IPS-18a (cell line): ENCODE data around the gene CSNK2A1.

Source experiments
- H3K27ac ChIP-seq: one replicate; pipeline ENCODE4 v1.5.1; 2013; ENCODE audit warnings: low read length
- H3K27me3 ChIP-seq: one replicate; pipeline ENCODE4 v1.6.1; 2013; ENCODE audit warnings: mild to moderate bottlenecking, low read length; ENCODE audit not compliant: control insufficient read depth, insufficient read depth
- H3K36me3 ChIP-seq: one replicate; pipeline ENCODE4 v1.6.1; 2013; ENCODE audit warnings: low read depth, low read length; ENCODE audit not compliant: control insufficient read depth
- H3K4me1 ChIP-seq: one replicate; pipeline ENCODE4 v1.6.1; 2013; ENCODE audit warnings: low read depth, low read length; ENCODE audit not compliant: control insufficient read depth
- H3K4me3 ChIP-seq: one replicate; pipeline ENCODE4 v1.5.1; 2013; ENCODE audit warnings: low read length
- H3K9ac ChIP-seq: one replicate; pipeline ENCODE4 v1.6.1; 2013; ENCODE audit warnings: mild to moderate bottlenecking, low read length, moderate library complexity
- H3K9me3 ChIP-seq: one replicate; pipeline ENCODE4 v1.6.1; 2013; ENCODE audit warnings: low read depth, low read length; ENCODE audit not compliant: control insufficient read depth

CSNK2A1 gene

GRCh38 chr20:562232-562897 lies 18.8 kb upstream of the CSNK2A1 start:
- H3K9ac ChIP-seq = no peak overlapping the region
- no peaks in the 10 kb centered on the region for H3K9me3 ChIP-seq
- no peaks in the 10 kb centered on the region for H3K4me1 ChIP-seq
- H3K27ac ChIP-seq = no peak overlapping the region
- H3K36me3 ChIP-seq = no peaks in the 10 kb centered on the region
- no peaks in the 10 kb centered on the region for H3K27me3 ChIP-seq
- H3K4me3 ChIP-seq = no peak overlapping the region

GRCh38 chr20:561437-562231 lies 18.0 kb upstream of the CSNK2A1 start:
- Histone ChIP-seq H3K4me3 (no peak overlapping the region), H3K36me3 (no peaks in the 10 kb centered on the region), H3K27ac (no peak overlapping the region), H3K27me3 (no peaks in the 10 kb centered on the region), H3K4me1 (no peaks in the 10 kb centered on the region), H3K9ac (no peak overlapping the region), H3K9me3 (no peaks in the 10 kb centered on the region)

GRCh38 chr20:560680-561079 lies 17.1 kb upstream of the CSNK2A1 start:
- Histone ChIP-seq H3K27me3 (no peaks in the 10 kb centered on the region), H3K36me3 (no peaks in the 10 kb centered on the region), H3K27ac (no peak overlapping the region), H3K9me3 (no peaks in the 10 kb centered on the region), H3K4me1 (no peaks in the 10 kb centered on the region), H3K9ac (no peak overlapping the region), H3K4me3 (no peak overlapping the region)

GRCh38 chr20:558117-558516 lies 14.5 kb upstream of the CSNK2A1 start:
- no peaks in the 10 kb centered on the region for H3K27me3 ChIP-seq
- no peaks in the 10 kb centered on the region for H3K36me3 ChIP-seq
- H3K27ac ChIP-seq = no peak overlapping the region
- no peak overlapping the region for H3K9ac ChIP-seq
- no peaks in the 10 kb centered on the region for H3K9me3 ChIP-seq
- H3K4me1 ChIP-seq = no peaks in the 10 kb centered on the region
- no peak overlapping the region for H3K4me3 ChIP-seq

GRCh38 chr20:556984-557383 lies 13.4 kb upstream of the CSNK2A1 start:
- no peaks in the 10 kb centered on the region for H3K4me1 ChIP-seq
- H3K27ac ChIP-seq = no peak overlapping the region
- H3K9ac ChIP-seq = no peak overlapping the region
- H3K9me3 ChIP-seq = no peaks in the 10 kb centered on the region
- H3K4me3 ChIP-seq = no peak overlapping the region
- no peaks in the 10 kb centered on the region for H3K27me3 ChIP-seq
- no peaks in the 10 kb centered on the region for H3K36me3 ChIP-seq

- no peak overlapping the region for H3K9ac ChIP-seq
- H3K36me3 ChIP-seq = no peaks in the 10 kb centered on the region
- H3K4me3 ChIP-seq = no peak overlapping the region
- H3K4me1 ChIP-seq = no peaks in the 10 kb centered on the region
- no peaks in the 10 kb centered on the region for H3K27me3 ChIP-seq
- no peak overlapping the region for H3K27ac ChIP-seq
- no peaks in the 10 kb centered on the region for H3K9me3 ChIP-seq
Measured at GRCh38 chr20:555976-556385, 12.4 kb upstream of the CSNK2A1 start.

GRCh38 chr20:550611-551010 lies 7.0 kb upstream of the CSNK2A1 start:
- no peak overlapping the region for H3K9ac ChIP-seq

GRCh38 chr20:549722-550496 lies 6.3 kb upstream of the CSNK2A1 start:
- Histone ChIP-seq H3K9ac (no peak overlapping the region), H3K4me3 (no peak overlapping the region), H3K36me3 (no peaks in the 10 kb centered on the region), H3K27me3 (peaks cover 20% of the 10 kb centered on the region), H3K4me1 (no peaks in the 10 kb centered on the region), H3K9me3 (no peaks in the 10 kb centered on the region), H3K27ac (no peak overlapping the region)

More at GRCh38 chr20:550611-551010, 7.0 kb upstream of the CSNK2A1 start:
- Histone ChIP-seq H3K4me3 (no peak overlapping the region), H3K9me3 (no peaks in the 10 kb centered on the region), H3K4me1 (no peaks in the 10 kb centered on the region), H3K36me3 (no peaks in the 10 kb centered on the region), H3K27ac (no peak overlapping the region), H3K27me3 (peaks cover 17% of the 10 kb centered on the region)

- H3K9me3 ChIP-seq = no peaks in the 10 kb centered on the region
- H3K27ac ChIP-seq = no peak overlapping the region
- H3K36me3 ChIP-seq = no peaks in the 10 kb centered on the region
- no peak overlapping the region for H3K4me3 ChIP-seq
- H3K4me1 ChIP-seq = no peaks in the 10 kb centered on the region
- no peak overlapping the region for H3K9ac ChIP-seq
- peaks cover 20% of the 10 kb centered on the region for H3K27me3 ChIP-seq
Measured at GRCh38 chr20:548906-549305, 5.3 kb upstream of the CSNK2A1 start.

- Histone ChIP-seq H3K9me3 (no peaks in the 10 kb centered on the region), H3K27me3 (peaks cover 20% of the 10 kb centered on the region), H3K4me3 (no peak overlapping the region), H3K36me3 (no peaks in the 10 kb centered on the region), H3K27ac (no peak overlapping the region), H3K9ac (no peak overlapping the region), H3K4me1 (no peaks in the 10 kb centered on the region)
Measured at GRCh38 chr20:547394-547793, 3.8 kb upstream of the CSNK2A1 start.

- no peak overlapping the region for H3K9ac ChIP-seq
- peaks cover 20% of the 10 kb centered on the region for H3K27me3 ChIP-seq
- H3K36me3 ChIP-seq = no peaks in the 10 kb centered on the region
- peaks cover 5% of the 10 kb centered on the region for H3K4me1 ChIP-seq
- H3K4me3 ChIP-seq = no peak overlapping the region
- no peaks in the 10 kb centered on the region for H3K9me3 ChIP-seq
- H3K27ac ChIP-seq = no peak overlapping the region
Measured at GRCh38 chr20:546353-546752, 2.8 kb upstream of the CSNK2A1 start.
